Lung (tissue), 16 donors: ENCODE measurements around the gene PISD. TPM values are rescaled to one million over a fixed set of nuclear protein-coding genes. Genes with fewer than 3 reads are reported as not detected.
"Not testable (repeated sequence)": the region's sequence is repeated elsewhere in the genome, so short reads cannot be mapped to it uniquely, and the experiment has no call there.

Experiments used
- ATAC-seq: fragments of 200-7000 bp; cut with Tn5 transposase; one replicate; pipeline ENCODE4 v1.9.1; 2020; ENCODE audit warnings: moderate number of reproducible peaks; ENCODE audit not compliant: insufficient read depth, low FRiP score
- DNase-seq, 3 donors: peaks; one replicate each; pipeline ENCODE4 v3.0.0-alpha.2; 2013 to 2017
- H3K27ac ChIP-seq, 2 donors: one replicate each; pipeline ENCODE4 v1.5.1; 2013; ENCODE audit warnings: mild to moderate bottlenecking in 2 of 2, moderate library complexity in 2 of 2, control low read depth in 1 of 2, inconsistent platforms in 1 of 2, low read depth in 1 of 2, low read length in 1 of 2
- H3K27me3 ChIP-seq, 3 donors: one replicate each; pipeline ENCODE4 v1.5.1; 2013; ENCODE audit warnings: low read length in 2 of 3; ENCODE audit not compliant: control insufficient read depth in 3 of 3, insufficient read depth in 3 of 3
- H3K36me3 ChIP-seq, 4 donors: one replicate each; pipeline ENCODE4 v1.5.1; 2013; ENCODE audit warnings: low read length in 4 of 4, mild to moderate bottlenecking in 1 of 4, moderate library complexity in 1 of 4; ENCODE audit not compliant: control insufficient read depth in 4 of 4, insufficient read depth in 4 of 4
- H3K4me1 ChIP-seq, 5 donors: one replicate each; pipeline ENCODE4 v1.5.1; 2013; ENCODE audit warnings: low read length in 5 of 5, mild to moderate bottlenecking in 2 of 5, moderate library complexity in 1 of 5; ENCODE audit not compliant: control insufficient read depth in 5 of 5, insufficient read depth in 5 of 5
- H3K4me3 ChIP-seq: one replicate; pipeline ENCODE4 v1.5.1; 2013; ENCODE audit warnings: mild to moderate bottlenecking, control low read depth, moderate library complexity
- H3K9ac ChIP-seq, 2 donors: one replicate each; pipeline ENCODE4 v1.5.1; 2013; ENCODE audit warnings: low read length in 2 of 2, control low read depth in 1 of 2; ENCODE audit not compliant: insufficient read depth in 1 of 2
- H3K9me3 ChIP-seq, 4 donors: one replicate each; pipeline ENCODE4 v1.5.1; 2013; ENCODE audit warnings: low read length in 3 of 4, mild to moderate bottlenecking in 1 of 4, moderate library complexity in 1 of 4; ENCODE audit not compliant: control insufficient read depth in 4 of 4, insufficient read depth in 3 of 4
- WGBS, 2 donors: extraction: QIAGEN DNeasy Blood & Tissue Kit; methylation state at CpG; one replicate each; pipeline ENCODE4 v1.1.7; 2013; 5-methylcytosine and 5-hydroxymethylcytosine counted together
- long read RNA-seq, 5 donors: transcript quantifications; one replicate each; lab custom pipeline, GENCODE V29; 2026
- polyA plus RNA-seq, 2 donors: library from polyadenylated mRNA; stranded (reverse); fragments of 200-250 nt; gene quantifications; one replicate each; pipeline ENCODE4 v1.2.1, GENCODE V29; 2013
- total RNA-seq, 2 donors: library from RNA; depleted of rRNA in 1 of 2; stranded (reverse); fragments of >200 nt in 1 of 2; gene quantifications; one replicate each; pipeline ENCODE4 v1.2.1, GENCODE V29; 2014 to 2021
- TF ChIP-seq, protein P1 (sequence below): IDR thresholded peaks from 2 replicates; pipeline ENCODE4 v1.5.1; 2012; ENCODE audit warnings: mild to moderate bottlenecking; ENCODE audit errors: control extremely low read depth, extremely low read depth
- donor health status: control.
- donor health status: control.
- donor health status: Bipolar disorder and iron deficiency.
- donor health status: healthy.
- donor health status: DM: yes; HTN: yes; CAD: no.

The PISD gene
- 10 to 100 TPM; 25.7 to 94.6 TPM for total RNA-seq
- polyA plus RNA-seq, result 10 to 100 TPM; 35.2 to 58.4 TPM
- long read RNA-seq, donor 1, transcript PISD-209 (8 exons, 1,963 nt), result major isoform, 9 of 10 reads
- long read RNA-seq, donor 1, partial matches to known transcripts, result 0 of 10 reads
- long read RNA-seq, donor 1, other reads (novel, unspliced or antisense), result 0 of 10 reads
- long read RNA-seq, donor 2, partial matches to known transcripts, result 0 of 1 reads
- long read RNA-seq, donor 2, other reads (novel, unspliced or antisense), result 0 of 1 reads
- long read RNA-seq, donor 3, partial matches to known transcripts, result 0 of 2 reads
- long read RNA-seq, donor 3, other reads (novel, unspliced or antisense), result 0 of 2 reads
- long read RNA-seq, donor 4, partial matches to known transcripts, result 0 of 1 reads
- long read RNA-seq, donor 4, other reads (novel, unspliced or antisense), result 0 of 1 reads
- long read RNA-seq, donor 5, transcript PISD-209 (8 exons, 1,963 nt), result major isoform, 8 of 8 reads
- long read RNA-seq, donor 5, partial matches to known transcripts, result 0 of 8 reads
- long read RNA-seq, donor 5, other reads (novel, unspliced or antisense), result 0 of 8 reads

DNA sequence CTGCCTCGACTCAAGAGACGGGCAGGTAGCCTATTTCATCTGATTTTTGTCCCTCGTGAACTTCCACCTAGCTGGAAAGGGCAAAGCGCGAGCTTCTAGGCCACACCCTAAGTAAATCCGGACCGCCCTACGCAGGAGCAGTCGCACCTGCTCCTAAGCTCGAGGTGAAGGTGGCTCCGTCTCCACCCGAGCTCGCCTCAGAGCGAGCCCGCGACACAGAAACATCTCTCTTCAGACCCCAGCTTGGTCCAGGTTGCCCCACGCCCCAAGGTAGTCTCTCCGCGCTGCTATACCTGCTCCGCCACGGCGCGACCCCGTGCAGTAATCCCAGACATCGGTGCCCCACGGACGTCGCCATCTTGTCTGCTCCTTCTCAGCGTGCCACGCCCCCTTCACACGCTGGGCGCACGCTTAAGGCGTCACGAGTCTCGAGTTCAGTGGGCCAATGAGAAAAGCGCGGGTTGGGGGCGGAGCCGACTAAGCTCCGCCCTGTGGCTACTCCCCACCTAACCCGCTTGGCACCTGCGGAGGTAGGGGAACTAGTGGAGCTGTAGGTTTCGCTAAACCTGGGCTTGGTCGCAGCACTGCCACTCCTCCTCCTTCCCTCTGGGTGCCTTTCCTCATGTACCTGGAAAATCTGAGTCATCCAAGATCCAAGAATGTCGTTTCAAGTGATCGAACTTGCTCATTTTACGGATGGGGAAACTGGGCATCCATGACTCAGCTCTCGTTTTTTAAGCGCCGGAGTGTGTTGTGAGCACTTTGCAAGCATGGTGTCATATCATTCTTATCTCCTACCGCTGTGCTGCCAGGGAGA lies at the start of gene PISD:
Gene PISD, minus strand, starts transcription at position 365 of the 817 bp plus-strand sequence. Its CDS starts 7 bp downstream, at position 358.
- Histone ChIP-seq H3K36me3 (peaks cover 0 to 3% (median under 1%) of the 10 kb centered on the region in 4 donors), H3K27me3 (no peaks in the 10 kb centered on the region), H3K27ac (peak within 1 kb of the TSS; percentile 46 to 71), H3K9ac (peak within 1 kb of the TSS; percentile 86 to 88), H3K9me3 (no peaks in the 10 kb centered on the region), H3K4me3 (peak within 1 kb of the TSS; percentile 61), H3K4me1 (peaks cover 0 to 9% (median 8%) of the 10 kb centered on the region in 5 donors)
- 2% methylated on average over 52 of the region's 52 CpGs for WGBS, 2 donors
- peak; percentile 96 for ATAC-seq
- TF ChIP-seq, protein P1, sequence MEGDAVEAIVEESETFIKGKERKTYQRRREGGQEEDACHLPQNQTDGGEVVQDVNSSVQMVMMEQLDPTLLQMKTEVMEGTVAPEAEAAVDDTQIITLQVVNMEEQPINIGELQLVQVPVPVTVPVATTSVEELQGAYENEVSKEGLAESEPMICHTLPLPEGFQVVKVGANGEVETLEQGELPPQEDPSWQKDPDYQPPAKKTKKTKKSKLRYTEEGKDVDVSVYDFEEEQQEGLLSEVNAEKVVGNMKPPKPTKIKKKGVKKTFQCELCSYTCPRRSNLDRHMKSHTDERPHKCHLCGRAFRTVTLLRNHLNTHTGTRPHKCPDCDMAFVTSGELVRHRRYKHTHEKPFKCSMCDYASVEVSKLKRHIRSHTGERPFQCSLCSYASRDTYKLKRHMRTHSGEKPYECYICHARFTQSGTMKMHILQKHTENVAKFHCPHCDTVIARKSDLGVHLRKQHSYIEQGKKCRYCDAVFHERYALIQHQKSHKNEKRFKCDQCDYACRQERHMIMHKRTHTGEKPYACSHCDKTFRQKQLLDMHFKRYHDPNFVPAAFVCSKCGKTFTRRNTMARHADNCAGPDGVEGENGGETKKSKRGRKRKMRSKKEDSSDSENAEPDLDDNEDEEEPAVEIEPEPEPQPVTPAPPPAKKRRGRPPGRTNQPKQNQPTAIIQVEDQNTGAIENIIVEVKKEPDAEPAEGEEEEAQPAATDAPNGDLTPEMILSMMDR, result no peak
- peak; percentile 95 to 96 (median 96) for DNase-seq

DNA sequence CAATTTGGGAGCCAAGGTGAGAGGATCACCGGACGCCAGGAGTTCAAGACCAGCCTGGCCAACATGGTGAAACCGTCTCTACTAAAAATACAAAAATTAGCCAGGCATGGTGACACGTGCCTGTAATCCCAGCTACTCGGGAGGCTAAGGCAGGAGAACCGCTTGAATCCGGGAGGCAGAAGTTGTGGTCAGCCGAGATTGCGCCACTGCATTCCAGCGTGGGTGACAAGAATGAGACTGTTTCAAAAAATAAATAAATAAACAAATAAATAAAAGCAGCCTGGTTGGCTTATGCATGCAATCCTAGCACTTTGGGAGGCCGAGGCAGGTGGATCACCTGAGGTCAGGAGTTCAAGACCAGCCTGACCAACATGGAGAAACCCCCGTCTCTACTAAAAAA lies 49.2 kb upstream of the PISD start:
- not testable (repeated sequence) for H3K9me3 ChIP-seq, H3K27ac ChIP-seq, H3K4me3 ChIP-seq, DNase-seq, H3K4me1 ChIP-seq, H3K27me3 ChIP-seq, H3K9ac ChIP-seq, ATAC-seq
- WGBS, 2 donors, result 69 to 89% methylated on average over 12 of the region's 12 CpGs
- peaks cover 18 to 38% (median 29%) of the 10 kb centered on the region in 4 donors for H3K36me3 ChIP-seq

DNA sequence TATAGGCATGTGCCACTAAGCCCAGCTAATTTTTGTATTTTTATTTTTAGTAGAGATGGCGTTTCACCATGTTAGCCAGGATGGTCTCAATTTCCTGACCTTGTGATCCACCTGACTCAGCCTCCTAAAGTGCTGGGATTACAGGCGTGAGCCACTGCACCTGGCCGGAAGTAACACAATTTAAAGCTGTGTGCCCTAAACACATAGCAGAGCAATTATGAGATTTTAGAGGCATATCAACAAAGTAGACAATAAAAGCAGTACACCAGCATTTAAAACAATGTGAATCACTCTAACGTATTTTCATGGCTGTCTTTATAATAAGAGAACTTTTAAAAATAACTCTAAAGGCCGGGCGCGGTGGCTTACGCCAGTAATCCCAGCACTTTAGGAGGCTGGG lies 45.5 kb upstream of the PISD start:
- H3K36me3 ChIP-seq, result peaks cover 7 to 32% (median 27%) of the 10 kb centered on the region in 4 donors
- H3K9ac ChIP-seq, result no peak overlapping the region
- TF ChIP-seq, protein P1, result no peak
- H3K4me3 ChIP-seq, result no peak overlapping the region
- DNase-seq, result no peak
- H3K9me3 ChIP-seq, result no peaks in the 10 kb centered on the region
- no peak overlapping the region for H3K27ac ChIP-seq
- no peak for ATAC-seq
- no peaks in the 10 kb centered on the region for H3K27me3 ChIP-seq
- 91 to 92% methylated on average over 8 of the region's 8 CpGs for WGBS, 2 donors
- peaks cover 0 to 1% (median 0%) of the 10 kb centered on the region in 5 donors for H3K4me1 ChIP-seq
